ENCODE measurements around the gene SPCS2.
"Not testable (repeated sequence)": the region's sequence is repeated elsewhere in the genome, so short reads cannot be mapped to it uniquely, and the experiment has no call there.

SPCS2 gene

GRCh38 chr11:74950374-74950969 is 1.4 kb downstream of the SPCS2 start:
- DNase-seq = no peak

- DNase-seq = no peak
These were observed 2.2 kb downstream of the SPCS2 start for GRCh38 chr11:74951226-74951625.

- DNase-seq = no peak
These were observed 3.7 kb downstream of the SPCS2 start for GRCh38 chr11:74952752-74953151.

- no peak for DNase-seq
These were observed 4.4 kb downstream of the SPCS2 start for GRCh38 chr11:74953451-74953850.

- no peak for DNase-seq
These were observed 5.1 kb downstream of the SPCS2 start for GRCh38 chr11:74954199-74954598.

GRCh38 chr11:74956397-74957015 is 7.4 kb downstream of the SPCS2 start:
- no peak for DNase-seq

- no peak for DNase-seq
These were observed 9.0 kb downstream of the SPCS2 start for GRCh38 chr11:74957937-74958629.

- not testable (repeated sequence) for DNase-seq
These were observed 11.1 kb downstream of the SPCS2 start for GRCh38 chr11:74960128-74960527.

- no peak for DNase-seq
These were observed 17.6 kb downstream of the SPCS2 start for GRCh38 chr11:74966651-74967050.

GRCh38 chr11:74970852-74971395 is 21.9 kb downstream of the SPCS2 start:
- no peak for DNase-seq

GRCh38 chr11:74971424-74971823 is 22.4 kb downstream of the SPCS2 start:
- no peak for DNase-seq

- no peak for DNase-seq
These were observed 29.0 kb downstream of the SPCS2 start for GRCh38 chr11:74978041-74978440.

GRCh38 chr11:74980634-74981033 is 31.6 kb downstream of the SPCS2 start:
- no peak for DNase-seq

- no peak for DNase-seq
These were observed 32.8 kb downstream of the SPCS2 start for GRCh38 chr11:74981888-74982287.

- DNase-seq = no peak
These were observed 35.0 kb downstream of the SPCS2 start for GRCh38 chr11:74984070-74984469.

- no peak for DNase-seq
These were observed 35.7 kb downstream of the SPCS2 start for GRCh38 chr11:74984730-74985129.

- DNase-seq = peak; percentile 83 to 84
These were observed 39.6 kb downstream of the SPCS2 start, which contains the start of gene NEU3 for GRCh38 chr11:74988541-74989259. NEU3 (plus strand) TSS chr11:74988933; CDS start chr11:74989061, 128 bp downstream.

- DNase-seq = peak in 1 of 2 donors; percentile 21
These were observed 40.2 kb downstream of the SPCS2 start for GRCh38 chr11:74989260-74989638.

- peak in 1 of 2 donors; percentile 5 for DNase-seq
These were observed 41.1 kb downstream of the SPCS2 start for GRCh38 chr11:74990150-74990549.

- DNase-seq = no peak
These were observed 41.9 kb downstream of the SPCS2 start for GRCh38 chr11:74990941-74991340.

- DNase-seq = no peak
These were observed 43.8 kb downstream of the SPCS2 start for GRCh38 chr11:74992852-74993251.

GRCh38 chr11:75000975-75001354 is 51.9 kb downstream of the SPCS2 start:
- no peak for DNase-seq

- no peak for DNase-seq
These were observed 52.6 kb downstream of the SPCS2 start for GRCh38 chr11:75001686-75002085.

Data from CD4-positive, alpha-beta T cell treated with Interleukin-1 beta for 1 hour (primary cell).